Smooth muscle cell (in vitro differentiated cells): ENCODE data around the gene UNC119B. TPM values are rescaled to one million over a fixed set of nuclear protein-coding genes. Genes with fewer than 3 reads are reported as not detected.

Experiments used
- DNase-seq: peaks from one replicate; lab custom pipeline; 2025; ENCODE audit not compliant: unreplicated experiment; lab: John Stamatoyannopoulos, UW
- H2AFZ ChIP-seq: fragments of 200-600 bp; sonication (generic); 2 replicates; pipeline ENCODE4 v1.6.0; 2016; ENCODE audit warnings: antibody characterized with exemption, low read depth, mild to moderate bottlenecking
- H3F3A ChIP-seq: fragments of 200-600 bp; sonication (generic); 2 replicates; pipeline ENCODE4 v1.6.0; 2017; ENCODE audit warnings: antibody characterized with exemption, low read depth
- H3K27ac ChIP-seq: fragments of 200-600 bp; sonication (generic); 2 replicates; pipeline ENCODE4 v1.5.1; 2016; ENCODE audit warnings: low read depth, mild to moderate bottlenecking
- H3K27me3 ChIP-seq: fragments of 200-600 bp; sonication (generic); 2 replicates; pipeline ENCODE4 v1.6.1; 2016; ENCODE audit warnings: low read depth, mild to moderate bottlenecking
- H3K36me3 ChIP-seq: fragments of 200-600 bp; sonication (generic); 2 replicates; pipeline ENCODE4 v1.5.1; 2016; ENCODE audit warnings: low read depth
- H3K4me1 ChIP-seq: fragments of 200-600 bp; sonication (generic); 2 replicates; pipeline ENCODE4 v1.5.1; 2016; ENCODE audit warnings: low read depth
- H3K4me2 ChIP-seq: fragments of 200-600 bp; sonication (generic); 2 replicates; pipeline ENCODE4 v1.6.0; 2016; ENCODE audit warnings: mild to moderate bottlenecking
- H3K4me3 ChIP-seq: fragments of 200-600 bp; sonication (generic); 2 replicates; pipeline ENCODE4 v1.5.1; 2016; ENCODE audit warnings: mild to moderate bottlenecking
- H3K79me2 ChIP-seq: fragments of 200-600 bp; sonication (generic); 2 replicates; pipeline ENCODE4 v1.6.0; 2016; ENCODE audit warnings: low read depth, mild to moderate bottlenecking
- H3K9ac ChIP-seq: fragments of 200-600 bp; sonication (generic); 2 replicates; pipeline ENCODE4 v1.6.0; 2016; ENCODE audit warnings: low read depth
- H3K9me3 ChIP-seq: fragments of 200-600 bp; sonication (generic); replicated peaks from 2 replicates; pipeline ENCODE4 v1.5.1; 2016; ENCODE audit warnings: low read depth
- H4K20me1 ChIP-seq: fragments of 200-600 bp; sonication (generic); 2 replicates; pipeline ENCODE4 v1.6.0; 2016; ENCODE audit warnings: low read depth
- CTCF ChIP-seq: fragments of 200-600 bp; sonication (generic); IDR thresholded peaks from 2 replicates; pipeline ENCODE4 v1.5.1; 2017; ENCODE audit warnings: borderline replicate concordance, mild to moderate bottlenecking, antibody characterized with exemption; ENCODE audit not compliant: insufficient read depth, poor library complexity, severe bottlenecking
- WGBS: methylation state at CpG from one replicate; pipeline ENCODE4 v1.1.7; 2016; ENCODE audit warnings: low lambda C conversion rate; 5-methylcytosine and 5-hydroxymethylcytosine counted together
- polyA plus RNA-seq: library from polyadenylated mRNA; unstranded; fragments of >200 nt; fragmentation: Nextera tagmentation; extraction: Ambion mirVana; gene quantifications from 2 replicates; pipeline ENCODE4 v1.2.1, GENCODE V29; 2016
- total RNA-seq: library from RNA; depleted of rRNA; stranded (reverse); fragments of >200 nt; gene quantifications from 2 replicates; pipeline ENCODE4 v1.2.3, GENCODE V29; 2014

Gene UNC119B
- total and polyA plus RNA-seq, 2 experiments from 2014 or later = 9.8 to 18.9 TPM

GRCh38 chr12:120692524-120693033 lies 17.7 kb upstream of the UNC119B start:
- Histone ChIP-seq H3K36me3 (peaks cover 7% of the 10 kb centered on the region), H3F3A (no peaks in the 10 kb centered on the region), H3K79me2 (peaks cover 65% of the 10 kb centered on the region), H3K27me3 (no peaks in the 10 kb centered on the region), H3K4me2 (no peak overlapping the region), H3K9me3 (no peaks in the 10 kb centered on the region), H3K27ac (no peak overlapping the region), H3K9ac (no peak overlapping the region), H4K20me1 (peaks cover 87% of the 10 kb centered on the region), H3K4me1 (peaks cover 19% of the 10 kb centered on the region), H3K4me3 (no peak overlapping the region), H2AFZ (no peak overlapping the region)
- 80% methylated on average over 11 of the region's 11 CpGs for WGBS
- DNase-seq = no peak
- no peak for TF ChIP-seq CTCF

- H3K4me3 ChIP-seq = no peak overlapping the region
- peaks cover 7% of the 10 kb centered on the region for H3K36me3 ChIP-seq
- H3K9me3 ChIP-seq = no peaks in the 10 kb centered on the region
- no peaks in the 10 kb centered on the region for H3K27me3 ChIP-seq
- no peak overlapping the region for H2AFZ ChIP-seq
- H3K9ac ChIP-seq = no peak overlapping the region
- no peak overlapping the region for H3K27ac ChIP-seq
- TF ChIP-seq CTCF = no peak
- WGBS = 94% methylated on average over 4 of the region's 4 CpGs
- H4K20me1 ChIP-seq = peaks cover 87% of the 10 kb centered on the region
- H3F3A ChIP-seq = no peaks in the 10 kb centered on the region
- H3K4me1 ChIP-seq = peaks cover 10% of the 10 kb centered on the region
- H3K4me2 ChIP-seq = no peak overlapping the region
- H3K79me2 ChIP-seq = peaks cover 52% of the 10 kb centered on the region
- no peak for DNase-seq
Measured at GRCh38 chr12:120693848-120694247, 16.4 kb upstream of the UNC119B start.

- Histone ChIP-seq H3K4me2 (no peak overlapping the region), H3F3A (no peaks in the 10 kb centered on the region), H3K9me3 (no peaks in the 10 kb centered on the region), H3K4me3 (no peak overlapping the region), H3K36me3 (peaks cover 14% of the 10 kb centered on the region), H3K4me1 (no peaks in the 10 kb centered on the region), H3K27ac (no peak overlapping the region), H3K27me3 (no peaks in the 10 kb centered on the region), H3K79me2 (peaks cover 25% of the 10 kb centered on the region), H2AFZ (no peak overlapping the region), H4K20me1 (peaks cover 73% of the 10 kb centered on the region), H3K9ac (no peak overlapping the region)
- no peak for DNase-seq
- 94% methylated on average over 6 of the region's 6 CpGs for WGBS
- no peak for TF ChIP-seq CTCF
Measured at GRCh38 chr12:120696626-120697025, 13.6 kb upstream of the UNC119B start.

GRCh38 chr12:120697344-120697743 lies 12.9 kb upstream of the UNC119B start:
- DNase-seq = no peak
- no peak overlapping the region for H3K4me2 ChIP-seq
- peaks cover 17% of the 10 kb centered on the region for H3K79me2 ChIP-seq
- TF ChIP-seq CTCF = no peak
- H3K36me3 ChIP-seq = peaks cover 14% of the 10 kb centered on the region
- WGBS = 100% methylated on average over 1 of the region's 1 CpG
- H4K20me1 ChIP-seq = peaks cover 66% of the 10 kb centered on the region
- H3K9me3 ChIP-seq = no peaks in the 10 kb centered on the region
- no peaks in the 10 kb centered on the region for H3K27me3 ChIP-seq
- no peak overlapping the region for H3K4me3 ChIP-seq
- H2AFZ ChIP-seq = no peak overlapping the region
- H3F3A ChIP-seq = no peaks in the 10 kb centered on the region
- H3K4me1 ChIP-seq = no peaks in the 10 kb centered on the region
- no peak overlapping the region for H3K27ac ChIP-seq
- no peak overlapping the region for H3K9ac ChIP-seq
